GM19324 (cell line): ENCODE results near the gene PARD3B.

Source experiments
- ATAC-seq: cut with Tn5 transposase; IDR thresholded peaks from one replicate; pipeline ENCODE4 v1.9.1; 2021; ENCODE audit warnings: mild to moderate bottlenecking, moderate library complexity; ENCODE audit not compliant: unreplicated experiment, low FRiP score

Gene PARD3B

GRCh38 chr2:204692790-204693189, 147.5 kb downstream of the PARD3B start:
- ATAC-seq: no peak

DNA sequence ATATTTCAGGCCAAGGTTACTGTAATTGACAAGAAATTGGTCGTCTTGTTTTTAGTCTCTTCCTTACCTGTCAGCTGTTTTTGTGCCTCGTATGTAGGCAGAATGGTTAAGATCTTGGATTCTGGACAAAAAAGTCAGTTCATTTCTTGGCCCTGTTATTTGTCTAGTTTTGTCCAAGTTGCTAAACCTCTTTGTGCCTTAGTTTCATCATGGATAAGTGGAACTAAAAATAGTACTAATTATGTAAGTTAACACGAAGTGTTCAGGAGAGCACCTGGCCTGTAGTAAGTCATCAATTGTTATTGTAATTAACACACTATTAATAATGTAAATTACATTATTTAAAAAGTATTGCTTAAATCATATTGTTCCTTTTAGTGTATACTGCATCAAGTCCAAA, 148.0 kb downstream of the PARD3B start:
- ATAC-seq: no peak

- no peak for ATAC-seq
Measured at GRCh38 chr2:204695506-204695905, 150.2 kb downstream of the PARD3B start.

DNA sequence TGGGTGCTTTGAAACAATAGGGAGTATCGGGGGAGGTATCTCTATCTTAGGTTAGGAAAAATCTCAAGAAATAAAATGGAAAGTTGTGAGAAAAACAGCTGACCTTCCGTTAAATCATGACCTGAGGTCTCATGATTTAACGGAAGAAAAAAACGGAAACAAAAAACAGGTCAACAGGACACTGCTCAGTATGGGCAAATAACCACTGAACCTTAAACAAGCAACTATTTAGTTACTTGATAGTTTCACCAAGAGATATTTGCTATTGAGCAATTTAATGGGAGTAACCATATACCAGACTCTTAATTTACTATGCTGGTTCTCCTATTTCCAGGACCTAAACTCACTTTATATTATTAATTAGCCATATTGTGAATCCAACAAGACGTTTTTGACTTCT, 150.8 kb downstream of the PARD3B start:
- ATAC-seq: no peak

GRCh38 chr2:204705243-204705932, 160.1 kb downstream of the PARD3B start:
- ATAC-seq: no peak

DNA sequence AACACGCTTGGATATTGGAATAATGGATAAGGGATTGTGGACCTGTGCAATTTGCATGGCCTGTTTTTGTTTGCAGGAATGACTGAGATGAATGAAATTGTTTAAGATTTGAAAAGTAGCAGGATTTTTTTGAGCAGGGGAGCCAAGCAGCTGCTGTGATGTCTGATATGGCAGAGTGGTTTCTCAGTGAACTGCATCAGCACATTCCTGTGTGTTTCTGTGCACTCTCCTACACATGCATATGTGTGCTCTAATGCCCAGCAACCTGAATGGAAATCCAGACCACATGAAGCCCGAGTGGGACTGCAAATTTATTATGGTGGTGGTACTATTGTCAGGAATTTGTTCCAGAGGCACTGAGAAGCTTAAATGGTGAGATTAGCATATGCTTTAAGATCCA, 161.7 kb downstream of the PARD3B start:
- ATAC-seq: no peak

GRCh38 chr2:204713211-204713610, 167.9 kb downstream of the PARD3B start:
- no peak for ATAC-seq

GRCh38 chr2:204715361-204715760, 170.1 kb downstream of the PARD3B start:
- ATAC-seq: no peak

- no peak for ATAC-seq
Measured at GRCh38 chr2:204717591-204717990, 172.3 kb downstream of the PARD3B start.

- no peak for ATAC-seq
Measured at GRCh38 chr2:204718607-204719006, 173.3 kb downstream of the PARD3B start.

DNA sequence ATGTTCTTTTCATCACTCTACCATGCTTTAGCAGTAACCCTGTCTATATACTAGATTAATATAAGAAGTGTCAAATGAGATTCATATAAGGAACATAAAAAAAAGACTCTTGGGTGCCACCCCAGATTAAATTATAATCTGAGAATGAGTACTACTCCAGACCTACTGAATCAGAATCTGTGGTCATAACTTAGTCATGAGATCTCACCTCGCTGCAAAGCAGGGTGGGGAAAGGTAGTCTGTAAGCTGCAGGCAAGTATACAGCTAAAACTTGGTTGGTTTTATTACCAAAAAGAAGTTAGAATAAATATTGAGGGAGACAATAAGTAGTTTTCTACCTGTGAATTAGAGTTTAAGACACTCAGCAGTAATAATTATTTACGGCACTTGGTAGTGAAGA, 175.6 kb downstream of the PARD3B start:
- ATAC-seq: no peak

- ATAC-seq: no peak
Measured at GRCh38 chr2:204722207-204722606, 176.9 kb downstream of the PARD3B start.

DNA sequence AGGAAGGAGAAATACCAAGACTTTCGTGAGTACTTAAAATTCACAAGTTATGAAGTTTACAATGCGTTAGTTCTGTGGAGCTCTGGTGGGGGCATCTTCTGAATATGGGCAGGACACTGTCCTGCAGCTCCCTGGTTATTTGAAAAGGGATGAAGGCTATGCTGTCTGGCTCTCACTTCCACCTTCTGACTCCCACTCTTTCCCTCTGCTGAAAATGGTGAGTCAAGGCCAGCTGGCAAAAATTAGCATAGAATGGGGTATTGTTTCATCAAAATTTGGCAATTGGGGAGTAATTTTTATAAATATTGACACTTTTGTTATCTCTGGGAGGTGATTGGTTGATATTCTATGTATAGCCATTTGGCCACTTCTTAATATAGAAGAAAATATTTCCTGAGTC, 177.4 kb downstream of the PARD3B start:
- no peak for ATAC-seq

GRCh38 chr2:204725693-204726360, 180.6 kb downstream of the PARD3B start:
- no peak for ATAC-seq

GRCh38 chr2:204726831-204727230, 181.6 kb downstream of the PARD3B start:
- no peak for ATAC-seq

- ATAC-seq: no peak
Measured at GRCh38 chr2:204727368-204727767, 182.1 kb downstream of the PARD3B start.

DNA sequence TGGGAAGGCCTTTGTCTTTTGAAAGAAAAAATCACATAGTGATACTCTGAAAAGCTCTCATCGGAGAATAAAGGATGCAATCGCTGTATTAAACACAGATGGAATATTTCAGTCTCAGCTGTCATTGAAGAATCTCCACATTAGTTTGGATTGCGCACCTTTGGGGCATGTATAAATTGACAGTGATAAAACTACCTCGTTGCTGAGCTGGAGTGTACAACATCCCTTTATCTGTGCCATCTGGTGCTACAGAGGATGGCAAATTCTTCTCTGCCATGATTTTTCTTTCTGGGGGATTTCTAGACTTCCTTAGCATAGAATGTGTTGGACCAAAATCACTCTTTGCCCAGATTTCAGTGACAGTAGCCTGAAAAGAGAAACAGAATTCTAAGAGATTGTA, 185.3 kb downstream of the PARD3B start:
- no peak for ATAC-seq

DNA sequence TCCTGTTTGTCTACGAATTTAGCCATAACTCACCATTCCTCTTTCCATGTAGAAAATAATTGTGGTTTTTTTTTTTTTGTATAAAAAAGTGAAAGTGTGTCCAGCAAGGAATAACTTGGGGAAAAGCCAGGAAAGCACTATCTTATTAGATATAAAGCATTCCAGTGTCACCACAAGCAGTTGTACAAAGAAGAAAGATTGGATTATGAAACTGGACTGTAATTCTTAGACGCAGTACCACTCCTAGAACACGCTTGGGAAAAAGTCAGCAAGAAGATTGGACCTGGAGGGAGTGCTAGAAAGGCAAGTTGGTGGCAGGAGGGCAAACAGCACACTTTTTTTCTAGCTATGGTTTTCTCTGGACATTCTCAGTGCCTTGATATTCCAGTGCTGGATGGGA, 186.7 kb downstream of the PARD3B start:
- ATAC-seq: no peak

DNA sequence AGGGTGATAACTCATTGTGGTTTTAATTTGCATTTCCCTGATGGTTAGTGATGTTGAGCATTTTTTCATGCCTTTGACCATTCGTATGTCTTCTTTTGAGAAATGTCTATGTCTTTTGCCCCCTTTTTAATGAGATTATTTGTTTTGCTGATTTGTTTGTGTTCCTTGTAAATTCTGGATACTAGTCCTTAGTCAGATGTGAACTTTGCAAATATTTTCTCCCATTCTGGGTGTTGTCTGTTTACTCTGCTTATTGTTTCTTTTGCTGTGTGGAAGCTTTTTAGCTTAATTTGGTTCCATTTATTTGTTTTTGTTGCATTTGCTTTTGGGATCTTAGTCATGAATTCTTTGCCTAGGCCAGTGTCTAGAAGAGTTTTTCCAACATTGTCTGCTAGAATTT, 192.0 kb downstream of the PARD3B start:
- no peak for ATAC-seq

- ATAC-seq: no peak
Measured at GRCh38 chr2:204738721-204739120, 193.4 kb downstream of the PARD3B start.

- no peak for ATAC-seq
Measured at GRCh38 chr2:204743393-204743960, 198.2 kb downstream of the PARD3B start.

DNA sequence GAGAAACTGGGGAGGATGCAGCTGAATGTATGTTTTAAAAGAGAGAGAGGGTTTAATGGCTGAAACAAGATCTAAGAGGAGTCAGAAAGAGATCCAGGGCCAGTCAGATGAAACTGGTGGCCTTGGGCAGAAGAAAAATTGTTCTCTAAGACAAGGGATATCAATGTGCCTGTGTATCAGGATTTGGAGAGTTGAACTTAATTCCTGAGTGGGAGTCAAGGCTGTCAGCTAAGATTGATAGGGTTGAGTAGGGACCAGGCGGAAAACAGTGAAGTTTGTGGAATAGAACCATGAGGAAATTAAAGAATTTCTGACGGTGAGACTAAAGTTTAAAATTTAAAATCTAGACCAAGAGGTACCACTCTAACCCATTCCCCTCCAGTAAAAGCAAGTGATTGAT, 199.2 kb downstream of the PARD3B start:
- ATAC-seq: no peak
